ENCODE data around the gene ASXL1.
"Not testable (repeated sequence)": the region's sequence is repeated elsewhere in the genome, so short reads cannot be mapped to it uniquely, and the experiment has no call there.

The ASXL1 gene

GRCh38 chr20:32363492-32363891 is 5.4 kb downstream of the ASXL1 start:
- no peak for DNase-seq (ENCODE audit: low read depth)

GRCh38 chr20:32364554-32365208 is 6.5 kb downstream of the ASXL1 start:
- DNase-seq (ENCODE audit: low read depth): no peak

GRCh38 chr20:32365564-32365963 is 7.4 kb downstream of the ASXL1 start:
- no peak for DNase-seq (ENCODE audit: low read depth)

GRCh38 chr20:32366380-32366779 is 8.2 kb downstream of the ASXL1 start:
- no peak for DNase-seq (ENCODE audit: low read depth)

GRCh38 chr20:32368323-32368722 is 10.2 kb downstream of the ASXL1 start:
- no peak for DNase-seq (ENCODE audit: low read depth)

GRCh38 chr20:32368925-32369324 is 10.8 kb downstream of the ASXL1 start:
- DNase-seq (ENCODE audit: low read depth): no peak

GRCh38 chr20:32370897-32371296 is 12.8 kb downstream of the ASXL1 start:
- no peak for DNase-seq (ENCODE audit: low read depth)

- DNase-seq (ENCODE audit: low read depth): no peak
Observed at GRCh38 chr20:32378461-32378860, 20.3 kb downstream of the ASXL1 start.

GRCh38 chr20:32380037-32380436 is 21.9 kb downstream of the ASXL1 start:
- not testable (repeated sequence) for DNase-seq (ENCODE audit: low read depth)

GRCh38 chr20:32380745-32381144 is 22.6 kb downstream of the ASXL1 start:
- DNase-seq (ENCODE audit: low read depth): no peak

- no peak for DNase-seq (ENCODE audit: low read depth)
Observed at GRCh38 chr20:32382102-32382950, 24.2 kb downstream of the ASXL1 start.

GRCh38 chr20:32383441-32383840 is 25.3 kb downstream of the ASXL1 start:
- DNase-seq (ENCODE audit: low read depth): not testable (repeated sequence)

GRCh38 chr20:32385541-32385940 is 27.4 kb downstream of the ASXL1 start:
- no peak for DNase-seq (ENCODE audit: low read depth)

- DNase-seq (ENCODE audit: low read depth): no peak
Observed at GRCh38 chr20:32386091-32386490, 28.0 kb downstream of the ASXL1 start.

- no peak for DNase-seq (ENCODE audit: low read depth)
Observed at GRCh38 chr20:32387252-32387651, 29.1 kb downstream of the ASXL1 start.

- DNase-seq (ENCODE audit: low read depth): no peak
Observed at GRCh38 chr20:32391003-32391402, 32.9 kb downstream of the ASXL1 start.

- no peak for DNase-seq (ENCODE audit: low read depth)
Observed at GRCh38 chr20:32395066-32395465, 36.9 kb downstream of the ASXL1 start.

- no peak for DNase-seq (ENCODE audit: low read depth)
Observed at GRCh38 chr20:32396646-32397160, 38.6 kb downstream of the ASXL1 start.

- no peak for DNase-seq (ENCODE audit: low read depth)
Observed at GRCh38 chr20:32397567-32398084, 39.5 kb downstream of the ASXL1 start.

- DNase-seq (ENCODE audit: low read depth): no peak
Observed at GRCh38 chr20:32400476-32400875, 42.3 kb downstream of the ASXL1 start.

GRCh38 chr20:32404017-32404416 is 45.9 kb downstream of the ASXL1 start:
- no peak for DNase-seq (ENCODE audit: low read depth)

GRCh38 chr20:32406701-32407100 is 48.6 kb downstream of the ASXL1 start:
- no peak for DNase-seq (ENCODE audit: low read depth)

- peak; percentile 26 for DNase-seq (ENCODE audit: low read depth)
Observed at GRCh38 chr20:32407131-32407750, 49.1 kb downstream of the ASXL1 start.

All from stimulated activated CD8-positive, alpha-beta memory T cell treated with anti-CD3 and anti-CD28 coated beads, Interleukin-15, amount 100 ng/mL, for 1 hour (primary cell).